DND-41 (cell line): ENCODE data around the gene PMP22.

Source experiments
- ATAC-seq: fragments of 200-7000 bp; cut with Tn5 transposase; 3 replicates; pipeline ENCODE4 v1.9.1; 2021; ENCODE audit warnings: low read depth; ENCODE audit not compliant: insufficient read depth
- DNase-seq: peaks from one replicate; pipeline ENCODE4 v3.0.0-alpha.2; 2020
- H2AFZ ChIP-seq: 2 replicates; pipeline ENCODE4 v1.6.0; 2012; ENCODE audit warnings: low read depth, low read length
- H3K27ac ChIP-seq: 2 replicates; pipeline ENCODE4 v1.5.1; 2012; ENCODE audit warnings: low read length, inconsistent platforms
- H3K27me3 ChIP-seq: fragments of 200-600 bp; sonication (generic); 2 replicates; pipeline ENCODE4 v1.6.0; 2012; ENCODE audit warnings: low read length, mild to moderate bottlenecking, inconsistent platforms; ENCODE audit not compliant: insufficient read depth, poor library complexity
- H3K36me3 ChIP-seq: 2 replicates; pipeline ENCODE4 v1.5.1; 2012; ENCODE audit warnings: low read length, inconsistent platforms; ENCODE audit not compliant: insufficient read depth
- H3K4me1 ChIP-seq: 2 replicates; pipeline ENCODE4 v1.5.1; 2012; ENCODE audit warnings: mild to moderate bottlenecking, low read length; ENCODE audit not compliant: insufficient read depth
- H3K4me2 ChIP-seq: 2 replicates; pipeline ENCODE4 v1.6.0; 2012; ENCODE audit warnings: mild to moderate bottlenecking, moderate library complexity, low read length, inconsistent platforms; ENCODE audit not compliant: insufficient read depth
- H3K4me3 ChIP-seq, 2 experiments: fragments of 200-600 bp in 1 of 2; shearing (Covaris generic) in 1 of 2; 2 replicates each; pipeline ENCODE4 v1.5.1; 2012 to 2016; ENCODE audit warnings: inconsistent platforms in 2 of 2, low read length in 2 of 2, mild to moderate bottlenecking in 2 of 2, low read depth in 1 of 2, moderate library complexity in 1 of 2
- H3K79me2 ChIP-seq: 2 replicates; pipeline ENCODE4 v1.6.0; 2012; ENCODE audit warnings: low read length, inconsistent platforms; ENCODE audit not compliant: insufficient read depth
- H3K9ac ChIP-seq: 2 replicates; pipeline ENCODE4 v1.6.0; 2012; ENCODE audit warnings: low read depth, mild to moderate bottlenecking, inconsistent platforms, low read length, moderate library complexity
- H3K9me3 ChIP-seq: 2 replicates; pipeline ENCODE4 v1.5.1; 2012; ENCODE audit warnings: low read length, moderate library complexity, mild to moderate bottlenecking, inconsistent platforms; ENCODE audit not compliant: insufficient read depth, severe bottlenecking
- H4K20me1 ChIP-seq: 2 replicates; pipeline ENCODE4 v1.6.0; 2012; ENCODE audit warnings: low read length; ENCODE audit not compliant: insufficient read depth
- CTCF ChIP-seq: IDR thresholded peaks from 2 replicates; pipeline ENCODE4 v1.5.1; 2012; ENCODE audit warnings: borderline replicate concordance, low read length, moderate library complexity, mild to moderate bottlenecking; ENCODE audit not compliant: poor library complexity, severe bottlenecking; ENCODE audit errors: extremely low read depth
- EZH2 ChIP-seq: IDR thresholded peaks from 3 replicates; pipeline ENCODE4 v1.6.1; 2012; ENCODE audit warnings: borderline replicate concordance, low read depth, mild to moderate bottlenecking, moderate library complexity, low read length, inconsistent platforms; ENCODE audit not compliant: severe bottlenecking

The PMP22 gene

GRCh38 chr17:15263206-15263579 is 1.9 kb downstream of the PMP22 start:
- no peaks in the 10 kb centered on the region for H4K20me1 ChIP-seq
- no peaks in the 10 kb centered on the region for H3K27me3 ChIP-seq
- no peak overlapping the region for H3K9ac ChIP-seq
- H3K27ac ChIP-seq, result no peak overlapping the region
- no peaks in the 10 kb centered on the region for H3K79me2 ChIP-seq
- ATAC-seq (no peak), DNase-seq (no peak)
- H3K9me3 ChIP-seq, result no peaks in the 10 kb centered on the region
- TF ChIP-seq EZH2 (no peak), CTCF (no peak)
- H2AFZ ChIP-seq, result no peak overlapping the region
- no peak overlapping the region for H3K4me2 ChIP-seq
- no peak overlapping the region for H3K4me3 ChIP-seq
- H3K36me3 ChIP-seq, result no peaks in the 10 kb centered on the region
- H3K4me1 ChIP-seq, result peaks cover under 1% of the 10 kb centered on the region

- ATAC-seq (no peak), DNase-seq (no peak)
- no peak overlapping the region for H3K9ac ChIP-seq
- no peaks in the 10 kb centered on the region for H3K79me2 ChIP-seq
- peaks cover 7% of the 10 kb centered on the region for H3K4me1 ChIP-seq
- no peak overlapping the region for H3K4me2 ChIP-seq
- H3K4me3 ChIP-seq, result no peak overlapping the region
- H3K9me3 ChIP-seq, result no peaks in the 10 kb centered on the region
- H3K36me3 ChIP-seq, result no peaks in the 10 kb centered on the region
- no peaks in the 10 kb centered on the region for H4K20me1 ChIP-seq
- H3K27me3 ChIP-seq, result no peaks in the 10 kb centered on the region
- TF ChIP-seq CTCF (no peak), EZH2 (no peak)
- H2AFZ ChIP-seq, result no peak overlapping the region
- H3K27ac ChIP-seq, result no peak overlapping the region
Observed at GRCh38 chr17:15262291-15263205, 2.6 kb downstream of the PMP22 start.

- no peaks in the 10 kb centered on the region for H3K27me3 ChIP-seq
- no peak for ATAC-seq
- H3K4me1 ChIP-seq, result peaks cover 14% of the 10 kb centered on the region
- no peaks in the 10 kb centered on the region for H3K9me3 ChIP-seq
- H3K4me2 ChIP-seq, result no peak overlapping the region
- no peak overlapping the region for H3K27ac ChIP-seq
- no peaks in the 10 kb centered on the region for H3K79me2 ChIP-seq
- H4K20me1 ChIP-seq, result no peaks in the 10 kb centered on the region
- no peak overlapping the region for H3K4me3 ChIP-seq
- no peak overlapping the region for H2AFZ ChIP-seq
- no peak overlapping the region for H3K9ac ChIP-seq
- no peak for TF ChIP-seq EZH2
- TF ChIP-seq CTCF, result no peak
- DNase-seq, result no peak
- no peaks in the 10 kb centered on the region for H3K36me3 ChIP-seq
Observed at GRCh38 chr17:15261802-15262290, 3.3 kb downstream of the PMP22 start.
